DND-41 (cell line): ENCODE measurements around the gene ADAMTS13.

ENCODE experiments used
- EZH2 ChIP-seq: IDR thresholded peaks from 3 replicates; pipeline ENCODE4 v1.6.1; 2012; ENCODE audit warnings: borderline replicate concordance, low read depth, mild to moderate bottlenecking, moderate library complexity, low read length, inconsistent platforms; ENCODE audit not compliant: severe bottlenecking
- TF ChIP-seq, protein P1 (sequence below): IDR thresholded peaks from 2 replicates; pipeline ENCODE4 v1.5.1; 2012; ENCODE audit warnings: borderline replicate concordance, low read length, moderate library complexity, mild to moderate bottlenecking; ENCODE audit not compliant: poor library complexity, severe bottlenecking; ENCODE audit errors: extremely low read depth

GRCh38 chr9:133465984-133466383 lies 43.8 kb downstream of the ADAMTS13 start:
- no peak for TF ChIP-seq EZH2
- TF ChIP-seq, protein P1, sequence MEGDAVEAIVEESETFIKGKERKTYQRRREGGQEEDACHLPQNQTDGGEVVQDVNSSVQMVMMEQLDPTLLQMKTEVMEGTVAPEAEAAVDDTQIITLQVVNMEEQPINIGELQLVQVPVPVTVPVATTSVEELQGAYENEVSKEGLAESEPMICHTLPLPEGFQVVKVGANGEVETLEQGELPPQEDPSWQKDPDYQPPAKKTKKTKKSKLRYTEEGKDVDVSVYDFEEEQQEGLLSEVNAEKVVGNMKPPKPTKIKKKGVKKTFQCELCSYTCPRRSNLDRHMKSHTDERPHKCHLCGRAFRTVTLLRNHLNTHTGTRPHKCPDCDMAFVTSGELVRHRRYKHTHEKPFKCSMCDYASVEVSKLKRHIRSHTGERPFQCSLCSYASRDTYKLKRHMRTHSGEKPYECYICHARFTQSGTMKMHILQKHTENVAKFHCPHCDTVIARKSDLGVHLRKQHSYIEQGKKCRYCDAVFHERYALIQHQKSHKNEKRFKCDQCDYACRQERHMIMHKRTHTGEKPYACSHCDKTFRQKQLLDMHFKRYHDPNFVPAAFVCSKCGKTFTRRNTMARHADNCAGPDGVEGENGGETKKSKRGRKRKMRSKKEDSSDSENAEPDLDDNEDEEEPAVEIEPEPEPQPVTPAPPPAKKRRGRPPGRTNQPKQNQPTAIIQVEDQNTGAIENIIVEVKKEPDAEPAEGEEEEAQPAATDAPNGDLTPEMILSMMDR = no peak
